H1 (cell line): ENCODE results near the gene TBC1D20. TPM values are rescaled to one million over a fixed set of nuclear protein-coding genes. Genes with fewer than 3 reads are reported as not detected.

ENCODE experiments used
- CTCF ChIA-PET: fragments of 300-600 bp; sonication (Branson Sonifier 250); formaldehyde crosslinking; loops from one replicate; lab custom pipeline; 2021; ENCODE audit not compliant: partially characterized antibody; lab: Charles Lee
- POLR2A ChIA-PET: fragments of 300-600 bp; sonication (Branson Sonifier 250); formaldehyde crosslinking; loops from one replicate; lab custom pipeline; 2021; ENCODE audit warnings: inconsistent platforms; ENCODE audit not compliant: partially characterized antibody; lab: Charles Lee
- DNase-seq, 2 experiments: peaks; one replicate each; pipeline versions ENCODE4 v3.0.0 to v3.0.0-alpha.2; 2010 to 2022; ENCODE audit warnings: low spot score in 2 of 2, low read depth in 1 of 2, mixed read lengths in 1 of 2
- FAIRE-seq: peaks from 2 replicates; lab custom pipeline; 2011; peaks lifted over from hg19 to GRCh38; lab: Jason Lieb, UNC
- H2AFZ ChIP-seq: 2 replicates; pipeline ENCODE4 v1.8.1; 2012; ENCODE audit warnings: low read length, inconsistent platforms
- H2AK5ac ChIP-seq: 2 replicates; pipeline ENCODE4 v1.6.1; 2013; ENCODE audit warnings: low read depth, low read length
- H2BK120ac ChIP-seq: replicated peaks from 2 replicates; pipeline ENCODE3; 2013; ENCODE audit warnings: low read depth, low read length, inconsistent platforms
- H2BK12ac ChIP-seq: 2 replicates; pipeline ENCODE4 v1.6.1; 2013; ENCODE audit warnings: low read depth, low read length
- H2BK15ac ChIP-seq: 2 replicates; pipeline ENCODE4 v1.6.1; 2013; ENCODE audit warnings: low read length
- H2BK20ac ChIP-seq: 2 replicates; pipeline ENCODE4 v1.6.1; 2013; ENCODE audit warnings: low read length
- H2BK5ac ChIP-seq: 2 replicates; pipeline ENCODE4 v1.6.1; 2013; ENCODE audit warnings: low read depth, low read length
- H3K14ac ChIP-seq: 2 replicates; pipeline ENCODE4 v1.6.1; 2013; ENCODE audit warnings: inconsistent platforms; ENCODE audit not compliant: insufficient read length
- H3K18ac ChIP-seq: 2 replicates; pipeline ENCODE4 v1.6.1; 2013; ENCODE audit warnings: low read length; ENCODE audit errors: extremely low read depth
- H3K23ac ChIP-seq: 2 replicates; pipeline ENCODE4 v1.6.1; 2013; ENCODE audit warnings: inconsistent platforms; ENCODE audit not compliant: insufficient read length
- H3K23me2 ChIP-seq: 2 replicates; pipeline ENCODE4 v1.6.1; 2013; ENCODE audit warnings: low read depth, low read length
- H3K27ac ChIP-seq: 2 replicates; pipeline ENCODE4 v1.6.1; 2011; ENCODE audit warnings: low read depth, low read length, inconsistent platforms
- H3K27me3 ChIP-seq, 4 experiments: replicated peaks in 1 of 4; 1 replicate in 1 of 4; 2 replicates in 3 of 4; pipeline versions ENCODE4 v1.6.1 to v1.8.1; 2011 to 2013; ENCODE audit warnings: low read length in 3 of 4, mild to moderate bottlenecking in 3 of 4, inconsistent platforms in 2 of 4, mixed read lengths in 2 of 4, moderate library complexity in 1 of 4; ENCODE audit not compliant: control insufficient read depth in 3 of 4, insufficient read depth in 3 of 4; ENCODE audit errors: extremely low read depth in 1 of 4
- H3K36me3 ChIP-seq, 4 experiments: 2 replicates each; pipeline versions ENCODE4 v1.6.1 to v1.8.1; 2011 to 2013; ENCODE audit warnings: mild to moderate bottlenecking in 4 of 4, low read length in 3 of 4, moderate library complexity in 2 of 4, control low read depth in 1 of 4, inconsistent platforms in 1 of 4; ENCODE audit not compliant: insufficient read depth in 4 of 4, control insufficient read depth in 2 of 4
- H3K4ac ChIP-seq: replicated peaks from 2 replicates; pipeline ENCODE3; 2013; ENCODE audit warnings: low read length, low read depth, mixed read lengths, inconsistent platforms; ENCODE audit not compliant: insufficient read length
- H3K4me1 ChIP-seq, 4 experiments: replicated peaks in 1 of 4; 1 replicate in 1 of 4; 2 replicates in 3 of 4; pipeline versions ENCODE4 v1.6.1 to v1.8.1; 2011 to 2013; ENCODE audit warnings: low read length in 3 of 4, inconsistent platforms in 2 of 4, mixed read lengths in 1 of 4; ENCODE audit not compliant: insufficient read depth in 4 of 4, control insufficient read depth in 3 of 4
- H3K4me2 ChIP-seq, 2 experiments: 2 replicates each; pipeline versions ENCODE4 v1.6.1 to v1.8.1; 2011 to 2013; ENCODE audit warnings: low read depth in 2 of 2, low read length in 2 of 2, control low read depth in 1 of 2, inconsistent platforms in 1 of 2, mild to moderate bottlenecking in 1 of 2; ENCODE audit not compliant: insufficient read depth in 1 of 2
- H3K4me3 ChIP-seq, 4 experiments: fragments of 200-600, 300-600 bp in 1 of 4; sonication (generic), shearing (Covaris generic), sonication (Bioruptor Twin) in 1 of 4; 2 replicates each; pipeline versions ENCODE4 v1.5.1 to v1.8.1; 2011 to 2016; ENCODE audit warnings: low read length in 4 of 4, low read depth in 3 of 4, control low read depth in 2 of 4, inconsistent platforms in 2 of 4, mild to moderate bottlenecking in 2 of 4, mixed read lengths in 1 of 4, moderate library complexity in 1 of 4; ENCODE audit not compliant: insufficient read depth in 2 of 4; ENCODE audit errors: extremely low read depth in 1 of 4
- H3K56ac ChIP-seq: replicated peaks from 2 replicates; pipeline ENCODE3; 2013; ENCODE audit warnings: low read depth, mild to moderate bottlenecking, mixed read lengths, low read length, inconsistent platforms; ENCODE audit not compliant: insufficient read length
- H3K79me1 ChIP-seq: 2 replicates; pipeline ENCODE4 v1.6.1; 2013; ENCODE audit warnings: low read depth, low read length, control low read depth
- H3K79me2 ChIP-seq, 2 experiments: 2 replicates each; pipeline versions ENCODE4 v1.6.1 to v1.8.1; 2012 to 2013; ENCODE audit warnings: low read length in 2 of 2, mild to moderate bottlenecking in 2 of 2, inconsistent platforms in 1 of 2; ENCODE audit not compliant: insufficient read depth in 2 of 2, control insufficient read depth in 1 of 2
- H3K9ac ChIP-seq, 4 experiments: replicated peaks in 1 of 4; 1 replicate in 1 of 4; 2 replicates in 3 of 4; pipeline versions ENCODE4 v1.6.1 to v1.8.1; 2011 to 2013; ENCODE audit warnings: low read depth in 3 of 4, low read length in 3 of 4, control low read depth in 2 of 4, mild to moderate bottlenecking in 2 of 4, moderate library complexity in 2 of 4, inconsistent platforms in 1 of 4; ENCODE audit errors: extremely low read depth in 1 of 4
- H3K9me3 ChIP-seq, 2 experiments: 2 replicates each; pipeline versions ENCODE4 v1.6.1 to v1.8.1; 2012 to 2013; ENCODE audit warnings: mild to moderate bottlenecking in 2 of 2, moderate library complexity in 2 of 2, control low read depth in 1 of 2, inconsistent platforms in 1 of 2, low read depth in 1 of 2, low read length in 1 of 2, mixed read lengths in 1 of 2; ENCODE audit not compliant: insufficient read depth in 2 of 2
- H4K20me1 ChIP-seq, 2 experiments: replicated peaks in 1 of 2; 2 replicates each; pipeline versions ENCODE3 to v1.8.1; 2011 to 2013; ENCODE audit warnings: inconsistent platforms in 2 of 2, low read length in 2 of 2, mild to moderate bottlenecking in 1 of 2; ENCODE audit not compliant: insufficient read depth in 2 of 2, control insufficient read depth in 1 of 2
- H4K5ac ChIP-seq: 2 replicates; pipeline ENCODE4 v1.6.1; 2013; ENCODE audit warnings: low read length, low read depth, mixed read lengths, inconsistent platforms; ENCODE audit not compliant: insufficient read length
- H4K8ac ChIP-seq: 2 replicates; pipeline ENCODE4 v1.8.0; 2013; ENCODE audit warnings: mild to moderate bottlenecking, moderate library complexity, low read length, inconsistent platforms; ENCODE audit not compliant: insufficient read depth; ENCODE audit errors: extremely low read depth
- H4K91ac ChIP-seq: replicated peaks from 2 replicates; pipeline ENCODE3; 2013; ENCODE audit warnings: low read length, mixed read lengths, inconsistent platforms; ENCODE audit not compliant: insufficient read length
- BACH1 ChIP-seq: IDR thresholded peaks from 2 replicates; pipeline ENCODE4 v1.6.1; 2012; ENCODE audit warnings: low read length, improper control_type of control experiment
- WGBS, 2 experiments: shearing (Covaris generic) in 1 of 2; methylation state at CpG; one replicate each; pipeline versions ENCODE4 v1.1.6 to v1.1.7; 2013 to 2015; ENCODE audit warnings: low lambda C conversion rate in 2 of 2, mixed read lengths in 2 of 2, inconsistent platforms in 1 of 2, low coverage in 1 of 2, missing lambda C conversion rate in 1 of 2; ENCODE audit not compliant: insufficient replicate concordance in 2 of 2, insufficient coverage in 1 of 2, insufficient read length in 1 of 2; ENCODE audit errors: extremely low coverage in 1 of 2, missing lambda C conversion rate in 1 of 2; 5-methylcytosine and 5-hydroxymethylcytosine counted together
- polyA plus RNA-seq, 7 experiments: library from polyadenylated mRNA; depleted of rRNA in 3 of 7; stranded (reverse) in 5 of 7; unstranded in 2 of 7; fragments of >200 nt in 5 of 7; fragments of 200-250 nt in 2 of 7; gene quantifications; 1 replicate in 5 of 7; 2 replicates in 1 of 7; 4 replicates in 1 of 7; pipeline versions ENCODE4 v1.2.1 to v1.2.3, GENCODE V29; 2011 to 2013; ENCODE audit warnings: missing spikeins in 2 of 7, mixed read lengths in 2 of 7
- total RNA-seq: library from RNA; stranded (reverse); fragmentation: NEBNext Ultra II Directional; extraction: Animal tissue kit (Norgen Biotek cat#: 25700); gene quantifications from 2 replicates; pipeline ENCODE4 v1.2.1, GENCODE V29; 2021

Gene TBC1D20
- total and polyA plus RNA-seq, 2 of the 8 experiments (the other 6 are each of a cell fraction or from before 2014, with no cell fraction given) = 14.5 to 17.1 TPM

GRCh38 chr20:401682-402495 lies 60.4 kb downstream of the TBC1D20 start:
- H2BK12ac ChIP-seq = no peak overlapping the region
- ChIA-PET POLR2A (interaction anchor here (1.3 to 11.8 kb wide), 4 partner anchors 17 to 77 kb away, joined by 3 to 263 read pairs (median 6); partner anchors contain the start of genes SOX12 and TRIB3), CTCF (interaction anchor here (1.3 kb wide), 1 partner anchor 71 kb away, joined by 3 read pairs; no protein-coding TSS in a partner anchor)
- no peak overlapping the region for H4K5ac ChIP-seq
- no peak overlapping the region for H3K56ac ChIP-seq
- H2BK5ac ChIP-seq = no peak overlapping the region
- H4K91ac ChIP-seq = no peak overlapping the region
- no peaks in the 10 kb centered on the region for H3K79me1 ChIP-seq
- H3K23ac ChIP-seq = no peak overlapping the region
- no peak overlapping the region for H3K4ac ChIP-seq
- no peak overlapping the region for H3K18ac ChIP-seq
- H3K79me2 ChIP-seq = no peaks in the 10 kb centered on the region
- peaks cover under 1% of the 10 kb centered on the region; the same call in 1 of the 2 replicates for H3K23me2 ChIP-seq
- no peak overlapping the region for H3K9ac ChIP-seq
- H2BK120ac ChIP-seq = no peak overlapping the region
- peaks cover 0 to 5% of the 10 kb centered on the region in 2 experiments; a peak in 3 of 4 replicates for H3K9me3 ChIP-seq
- no peak overlapping the region for H3K4me3 ChIP-seq
- H4K20me1 ChIP-seq = no peaks in the 10 kb centered on the region
- H3K4me1 ChIP-seq = peaks cover 3 to 7% (median 6%) of the 10 kb centered on the region in 4 experiments; a peak in 5 of 7 replicates
- H2AFZ ChIP-seq = no peak overlapping the region
- no peak overlapping the region for H2BK15ac ChIP-seq
- no peak overlapping the region for H2AK5ac ChIP-seq
- FAIRE-seq = no peak
- DNase-seq = no peak
- H3K36me3 ChIP-seq = peaks cover 0 to 2% (median 0%) of the 10 kb centered on the region in 4 experiments; a peak in 1 of 8 replicates
- H3K27ac ChIP-seq = no peak overlapping the region
- no peak overlapping the region for H3K4me2 ChIP-seq
- TF ChIP-seq BACH1 = no peak
- H4K8ac ChIP-seq = no peak overlapping the region
- H3K27me3 ChIP-seq = no peaks in the 10 kb centered on the region
- 93% methylated on average over 9 of the region's 9 CpGs; no CpG with 5 or more reads in 1 of the 2 experiments for WGBS, 2 experiments
- no peak overlapping the region for H2BK20ac ChIP-seq
- H3K14ac ChIP-seq = no peak overlapping the region
